Activated CD4-positive, alpha-beta T cell treated with anti-CD3 and anti-CD28 coated beads, Interleukin-2, amount 10 ng/mL, durations not matched to agents 7 days and 5 days (primary cell): ENCODE results near the gene PRRX2. TPM values are rescaled to one million over a fixed set of nuclear protein-coding genes. Genes with fewer than 3 reads are reported as not detected.

Experiments
- CTCF ChIA-PET: fragments of 350-600 bp; sonication (Branson Sonifier 250); formaldehyde crosslinking; loops from one replicate; lab custom pipeline; 2021; ENCODE audit warnings: antibody characterized with exemption; lab: Charles Lee
- POLR2A ChIA-PET: fragments of 350-600 bp; sonication (Branson Sonifier 250); formaldehyde crosslinking; loops from one replicate; lab custom pipeline; 2021; ENCODE audit warnings: antibody characterized with exemption; lab: Charles Lee
- DNase-seq: peaks from one replicate; pipeline ENCODE4 v3.0.0-alpha.2; 2020
- H3K27ac Mint-ChIP-seq: one replicate; pipeline ENCODE4 v1.8.0; 2021; ENCODE audit warnings: mild to moderate bottlenecking, moderate library complexity, mixed read lengths
- H3K27me3 Mint-ChIP-seq: one replicate; pipeline ENCODE4 v1.8.0; 2021; ENCODE audit warnings: mixed read lengths
- H3K36me3 Mint-ChIP-seq: one replicate; pipeline ENCODE4 v1.8.0; 2021; ENCODE audit warnings: low read depth, mixed read lengths
- H3K4me1 Mint-ChIP-seq: one replicate; pipeline ENCODE4 v1.8.0; 2021; ENCODE audit warnings: mixed read lengths
- H3K4me3 Mint-ChIP-seq: one replicate; pipeline ENCODE4 v1.8.0; 2021; ENCODE audit warnings: mild to moderate bottlenecking, moderate library complexity, mixed read lengths
- H3K9me3 Mint-ChIP-seq: one replicate; pipeline ENCODE4 v1.8.0; 2021; ENCODE audit warnings: mixed read lengths
- total RNA-seq, 2 experiments: library from RNA; stranded (reverse); gene quantifications; one replicate each; pipeline ENCODE4 v1.2.3, GENCODE V29; 2021

Gene PRRX2
- total RNA-seq, 2 experiments from 2014 or later = 0.15 TPM; not detected in 1

- no peak overlapping the region for H3K4me3 Mint-ChIP-seq
- H3K9me3 Mint-ChIP-seq = peaks cover 2% of the 10 kb centered on the region
- POLR2A ChIA-PET = no interaction called here
- peaks cover 5% of the 10 kb centered on the region for H3K4me1 Mint-ChIP-seq
- peaks cover 28% of the 10 kb centered on the region for H3K27me3 Mint-ChIP-seq
- H3K36me3 Mint-ChIP-seq = no peaks in the 10 kb centered on the region
- DNase-seq = no peak
- CTCF ChIA-PET = interaction anchor here (1.2 kb wide), 1 partner anchor 27 kb away, joined by 4 read pairs; no protein-coding TSS in a partner anchor
- no peak overlapping the region for H3K27ac Mint-ChIP-seq
Measured at GRCh38 chr9:129693741-129694140, 28.3 kb downstream of the PRRX2 start.

- peaks cover 31% of the 10 kb centered on the region for H3K27me3 Mint-ChIP-seq
Measured at GRCh38 chr9:129694243-129694646, 28.8 kb downstream of the PRRX2 start.

GRCh38 chr9:129695870-129696269 is 30.4 kb downstream of the PRRX2 start:
- Mint-ChIP-seq H3K27me3 (peaks cover 37% of the 10 kb centered on the region), H3K9me3 (peaks cover 2% of the 10 kb centered on the region), H3K36me3 (no peaks in the 10 kb centered on the region), H3K4me1 (peaks cover 5% of the 10 kb centered on the region), H3K4me3 (no peak overlapping the region), H3K27ac (no peak overlapping the region)
- DNase-seq = no peak
- POLR2A ChIA-PET = no interaction called here
- CTCF ChIA-PET = interaction anchor here (0.6 to 1.4 kb wide), 2 partner anchors 55 to 72 kb away, joined by 3 to 4 read pairs; no protein-coding TSS in a partner anchor

More at GRCh38 chr9:129694243-129694646, 28.8 kb downstream of the PRRX2 start:
- Mint-ChIP-seq H3K36me3 (no peaks in the 10 kb centered on the region), H3K4me1 (peaks cover 5% of the 10 kb centered on the region), H3K4me3 (no peak overlapping the region), H3K9me3 (peaks cover 2% of the 10 kb centered on the region), H3K27ac (no peak overlapping the region)
- no peak for DNase-seq
- POLR2A ChIA-PET = no interaction called here
- CTCF ChIA-PET = interaction anchor here (1.2 kb wide), 1 partner anchor 28 kb away, joined by 4 read pairs; no protein-coding TSS in a partner anchor

GRCh38 chr9:129696944-129697655 is 31.7 kb downstream of the PRRX2 start:
- no peak for DNase-seq
- Mint-ChIP-seq H3K4me1 (peaks cover 5% of the 10 kb centered on the region), H3K9me3 (peaks cover 2% of the 10 kb centered on the region), H3K27ac (peak overlapping the region; percentile 25), H3K4me3 (peak overlapping the region; percentile 36), H3K36me3 (no peaks in the 10 kb centered on the region), H3K27me3 (peaks cover 37% of the 10 kb centered on the region)
- CTCF ChIA-PET = interaction anchor here (1.3 to 1.5 kb wide), 4 partner anchors 13 to 54 kb away, joined by 3 to 8 read pairs (median 4); no protein-coding TSS in a partner anchor
- POLR2A ChIA-PET = no interaction called here

- Mint-ChIP-seq H3K27ac (no peak overlapping the region), H3K4me1 (peaks cover 5% of the 10 kb centered on the region), H3K27me3 (peaks cover 33% of the 10 kb centered on the region), H3K36me3 (no peaks in the 10 kb centered on the region), H3K9me3 (no peaks in the 10 kb centered on the region), H3K4me3 (no peak overlapping the region)
- POLR2A ChIA-PET = no interaction called here
- no peak for DNase-seq
- CTCF ChIA-PET = interaction anchor here (1.3 to 1.5 kb wide), 5 partner anchors 12 to 40 kb away, joined by 3 to 8 read pairs (median 4); no protein-coding TSS in a partner anchor
Measured at GRCh38 chr9:129697656-129698253, 32.3 kb downstream of the PRRX2 start.

GRCh38 chr9:129698254-129698757 is 32.9 kb downstream of the PRRX2 start:
- no peaks in the 10 kb centered on the region for H3K36me3 Mint-ChIP-seq
- peaks cover 33% of the 10 kb centered on the region for H3K27me3 Mint-ChIP-seq
- ChIA-PET POLR2A (no interaction called here), CTCF (interaction anchor here (1.3 to 1.5 kb wide), 3 partner anchors 12 to 29 kb away, joined by 3 to 6 read pairs (median 4); no protein-coding TSS in a partner anchor)
- H3K9me3 Mint-ChIP-seq = no peaks in the 10 kb centered on the region
- peaks cover 5% of the 10 kb centered on the region for H3K4me1 Mint-ChIP-seq
- no peak overlapping the region for H3K27ac Mint-ChIP-seq
- no peak overlapping the region for H3K4me3 Mint-ChIP-seq
- DNase-seq = no peak

- no peaks in the 10 kb centered on the region for H3K36me3 Mint-ChIP-seq
- H3K27me3 Mint-ChIP-seq = peaks cover 18% of the 10 kb centered on the region
- H3K4me1 Mint-ChIP-seq = peaks cover 5% of the 10 kb centered on the region
- no peak for DNase-seq
- POLR2A ChIA-PET = no interaction called here
- no peak overlapping the region for H3K27ac Mint-ChIP-seq
- H3K4me3 Mint-ChIP-seq = no peak overlapping the region
- CTCF ChIA-PET = no interaction called here
- H3K9me3 Mint-ChIP-seq = no peaks in the 10 kb centered on the region
Measured at GRCh38 chr9:129701054-129701453, 35.6 kb downstream of the PRRX2 start.

- Mint-ChIP-seq H3K4me3 (no peak overlapping the region), H3K27me3 (peaks cover 17% of the 10 kb centered on the region), H3K9me3 (no peaks in the 10 kb centered on the region), H3K36me3 (no peaks in the 10 kb centered on the region), H3K4me1 (peaks cover 5% of the 10 kb centered on the region), H3K27ac (no peak overlapping the region)
- no peak for DNase-seq
- ChIA-PET POLR2A (no interaction called here), CTCF (no interaction called here)
Measured at GRCh38 chr9:129701549-129701948, 36.1 kb downstream of the PRRX2 start.

GRCh38 chr9:129702589-129703520 is 37.4 kb downstream of the PRRX2 start:
- CTCF ChIA-PET = no interaction called here
- H3K36me3 Mint-ChIP-seq = no peaks in the 10 kb centered on the region
- H3K9me3 Mint-ChIP-seq = no peaks in the 10 kb centered on the region
- H3K4me1 Mint-ChIP-seq = no peaks in the 10 kb centered on the region
- H3K4me3 Mint-ChIP-seq = no peak overlapping the region
- POLR2A ChIA-PET = no interaction called here
- no peak for DNase-seq
- H3K27ac Mint-ChIP-seq = no peak overlapping the region
- peaks cover 9% of the 10 kb centered on the region for H3K27me3 Mint-ChIP-seq

GRCh38 chr9:129703667-129704355 is 38.4 kb downstream of the PRRX2 start:
- ChIA-PET CTCF (no interaction called here), POLR2A (no interaction called here)
- no peaks in the 10 kb centered on the region for H3K4me1 Mint-ChIP-seq

GRCh38 chr9:129704807-129705206 is 39.4 kb downstream of the PRRX2 start:
- no peak overlapping the region for H3K27ac Mint-ChIP-seq
- H3K9me3 Mint-ChIP-seq = no peaks in the 10 kb centered on the region
- no peak for DNase-seq
- ChIA-PET CTCF (interaction anchor here (0.6 kb wide), 1 partner anchor 264 kb away, joined by 3 read pairs; no protein-coding TSS in a partner anchor), POLR2A (no interaction called here)
- no peaks in the 10 kb centered on the region for H3K27me3 Mint-ChIP-seq
- no peaks in the 10 kb centered on the region for H3K36me3 Mint-ChIP-seq
- no peaks in the 10 kb centered on the region for H3K4me1 Mint-ChIP-seq
- H3K4me3 Mint-ChIP-seq = no peak overlapping the region

More at GRCh38 chr9:129703667-129704355, 38.4 kb downstream of the PRRX2 start:
- Mint-ChIP-seq H3K9me3 (no peaks in the 10 kb centered on the region), H3K36me3 (no peaks in the 10 kb centered on the region), H3K27me3 (peaks cover 8% of the 10 kb centered on the region), H3K27ac (no peak overlapping the region), H3K4me3 (no peak overlapping the region)
- no peak for DNase-seq

- peaks cover 23% of the 10 kb centered on the region for H3K4me1 Mint-ChIP-seq
- H3K27me3 Mint-ChIP-seq = no peaks in the 10 kb centered on the region
- no peaks in the 10 kb centered on the region for H3K9me3 Mint-ChIP-seq
- H3K36me3 Mint-ChIP-seq = no peaks in the 10 kb centered on the region
- H3K27ac Mint-ChIP-seq = peak overlapping the region; percentile 36
- ChIA-PET POLR2A (no interaction called here), CTCF (interaction anchor here (0.6 kb wide), 1 partner anchor 561 kb away, joined by 3 read pairs; no protein-coding TSS in a partner anchor)
- H3K4me3 Mint-ChIP-seq = no peak overlapping the region
- no peak for DNase-seq
Measured at GRCh38 chr9:129708793-129709192, 43.3 kb downstream of the PRRX2 start.
